ENCODE data around the gene MACROD2. TPM values are rescaled to one million over a fixed set of nuclear protein-coding genes. Genes with fewer than 3 reads are reported as not detected.

The MACROD2 gene
- total and polyA plus RNA-seq, 2 experiments from 2014 or later, result 2.8 to 4.3 TPM

DNA sequence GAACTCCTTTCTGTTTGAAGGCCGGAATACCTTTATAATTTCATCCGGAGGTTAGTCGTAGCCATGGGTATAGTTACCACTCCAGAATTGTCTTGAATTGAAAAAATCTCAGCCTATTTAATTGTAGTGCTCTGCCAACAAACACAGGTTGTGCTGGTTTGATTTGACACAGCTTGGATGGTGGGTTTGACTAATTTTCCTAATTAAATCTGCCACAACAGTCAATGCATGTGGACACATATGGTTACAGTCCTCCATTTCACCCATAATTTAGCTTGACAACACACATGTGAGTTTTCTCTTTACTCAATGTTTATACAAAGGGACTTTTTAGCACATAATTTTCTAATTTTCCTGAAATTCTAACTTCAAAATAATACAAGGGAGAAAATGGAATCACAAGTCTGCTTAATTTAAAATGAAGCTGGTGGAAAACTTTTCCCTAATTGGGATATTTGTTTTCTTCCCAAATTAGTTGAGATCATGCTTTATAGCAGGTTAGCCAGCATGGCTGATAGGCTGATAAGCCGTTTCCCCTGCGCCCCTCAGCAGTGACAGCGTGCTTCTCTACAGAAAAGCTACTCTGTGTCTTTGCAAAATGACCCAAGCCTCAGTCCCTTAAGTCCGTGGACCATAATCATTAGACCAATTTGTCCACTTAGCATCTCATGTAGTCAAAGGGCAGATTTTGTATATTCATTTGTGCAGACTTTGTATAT lies 805.5 kb downstream of the MACROD2 start:
- Histone ChIP-seq H2AFZ (no peak overlapping the region), H3K27me3 (ENCODE audit: insufficient read depth) (no peaks in the 10 kb centered on the region), H3K4me2 (no peak overlapping the region), H3K27ac (ENCODE audit: low read depth) (no peak overlapping the region), H4K20me1 (replicated peaks; ENCODE audit: insufficient read depth) (no peaks in the 10 kb centered on the region), H3K79me2 (replicated peaks; ENCODE audit: insufficient read depth) (no peaks in the 10 kb centered on the region), H3K9me2 (ENCODE audit: insufficient read depth) (no peaks in the 10 kb centered on the region; the same call in 1 of the 2 replicates), H3F3A (replicated peaks; ENCODE audit: low read depth) (no peaks in the 10 kb centered on the region), H3K4me1 (ENCODE audit: insufficient read depth) (no peaks in the 10 kb centered on the region), H3K36me3 (ENCODE audit: insufficient read depth) (no peaks in the 10 kb centered on the region), H3K4me3 (no peak overlapping the region)
- peaks cover under 1% of the 10 kb centered on the region; the same call in 1 of the 3 replicates for H3K9me3 Mint-ChIP-seq
- no peak for DNase-seq (ENCODE audit: low spot score)
- H3K4me1 Mint-ChIP-seq, result peaks cover 2% of the 10 kb centered on the region; the same call in 2 of the 3 replicates
- no peak for ATAC-seq
- no peak overlapping the region for H3K27ac Mint-ChIP-seq
- no peaks in the 10 kb centered on the region for H3K27me3 Mint-ChIP-seq (ENCODE audit: insufficient read depth, low read depth, poor library complexity)
- no peaks in the 10 kb centered on the region for H3K36me3 Mint-ChIP-seq (ENCODE audit: low read depth)
- TF ChIP-seq, protein P1, sequence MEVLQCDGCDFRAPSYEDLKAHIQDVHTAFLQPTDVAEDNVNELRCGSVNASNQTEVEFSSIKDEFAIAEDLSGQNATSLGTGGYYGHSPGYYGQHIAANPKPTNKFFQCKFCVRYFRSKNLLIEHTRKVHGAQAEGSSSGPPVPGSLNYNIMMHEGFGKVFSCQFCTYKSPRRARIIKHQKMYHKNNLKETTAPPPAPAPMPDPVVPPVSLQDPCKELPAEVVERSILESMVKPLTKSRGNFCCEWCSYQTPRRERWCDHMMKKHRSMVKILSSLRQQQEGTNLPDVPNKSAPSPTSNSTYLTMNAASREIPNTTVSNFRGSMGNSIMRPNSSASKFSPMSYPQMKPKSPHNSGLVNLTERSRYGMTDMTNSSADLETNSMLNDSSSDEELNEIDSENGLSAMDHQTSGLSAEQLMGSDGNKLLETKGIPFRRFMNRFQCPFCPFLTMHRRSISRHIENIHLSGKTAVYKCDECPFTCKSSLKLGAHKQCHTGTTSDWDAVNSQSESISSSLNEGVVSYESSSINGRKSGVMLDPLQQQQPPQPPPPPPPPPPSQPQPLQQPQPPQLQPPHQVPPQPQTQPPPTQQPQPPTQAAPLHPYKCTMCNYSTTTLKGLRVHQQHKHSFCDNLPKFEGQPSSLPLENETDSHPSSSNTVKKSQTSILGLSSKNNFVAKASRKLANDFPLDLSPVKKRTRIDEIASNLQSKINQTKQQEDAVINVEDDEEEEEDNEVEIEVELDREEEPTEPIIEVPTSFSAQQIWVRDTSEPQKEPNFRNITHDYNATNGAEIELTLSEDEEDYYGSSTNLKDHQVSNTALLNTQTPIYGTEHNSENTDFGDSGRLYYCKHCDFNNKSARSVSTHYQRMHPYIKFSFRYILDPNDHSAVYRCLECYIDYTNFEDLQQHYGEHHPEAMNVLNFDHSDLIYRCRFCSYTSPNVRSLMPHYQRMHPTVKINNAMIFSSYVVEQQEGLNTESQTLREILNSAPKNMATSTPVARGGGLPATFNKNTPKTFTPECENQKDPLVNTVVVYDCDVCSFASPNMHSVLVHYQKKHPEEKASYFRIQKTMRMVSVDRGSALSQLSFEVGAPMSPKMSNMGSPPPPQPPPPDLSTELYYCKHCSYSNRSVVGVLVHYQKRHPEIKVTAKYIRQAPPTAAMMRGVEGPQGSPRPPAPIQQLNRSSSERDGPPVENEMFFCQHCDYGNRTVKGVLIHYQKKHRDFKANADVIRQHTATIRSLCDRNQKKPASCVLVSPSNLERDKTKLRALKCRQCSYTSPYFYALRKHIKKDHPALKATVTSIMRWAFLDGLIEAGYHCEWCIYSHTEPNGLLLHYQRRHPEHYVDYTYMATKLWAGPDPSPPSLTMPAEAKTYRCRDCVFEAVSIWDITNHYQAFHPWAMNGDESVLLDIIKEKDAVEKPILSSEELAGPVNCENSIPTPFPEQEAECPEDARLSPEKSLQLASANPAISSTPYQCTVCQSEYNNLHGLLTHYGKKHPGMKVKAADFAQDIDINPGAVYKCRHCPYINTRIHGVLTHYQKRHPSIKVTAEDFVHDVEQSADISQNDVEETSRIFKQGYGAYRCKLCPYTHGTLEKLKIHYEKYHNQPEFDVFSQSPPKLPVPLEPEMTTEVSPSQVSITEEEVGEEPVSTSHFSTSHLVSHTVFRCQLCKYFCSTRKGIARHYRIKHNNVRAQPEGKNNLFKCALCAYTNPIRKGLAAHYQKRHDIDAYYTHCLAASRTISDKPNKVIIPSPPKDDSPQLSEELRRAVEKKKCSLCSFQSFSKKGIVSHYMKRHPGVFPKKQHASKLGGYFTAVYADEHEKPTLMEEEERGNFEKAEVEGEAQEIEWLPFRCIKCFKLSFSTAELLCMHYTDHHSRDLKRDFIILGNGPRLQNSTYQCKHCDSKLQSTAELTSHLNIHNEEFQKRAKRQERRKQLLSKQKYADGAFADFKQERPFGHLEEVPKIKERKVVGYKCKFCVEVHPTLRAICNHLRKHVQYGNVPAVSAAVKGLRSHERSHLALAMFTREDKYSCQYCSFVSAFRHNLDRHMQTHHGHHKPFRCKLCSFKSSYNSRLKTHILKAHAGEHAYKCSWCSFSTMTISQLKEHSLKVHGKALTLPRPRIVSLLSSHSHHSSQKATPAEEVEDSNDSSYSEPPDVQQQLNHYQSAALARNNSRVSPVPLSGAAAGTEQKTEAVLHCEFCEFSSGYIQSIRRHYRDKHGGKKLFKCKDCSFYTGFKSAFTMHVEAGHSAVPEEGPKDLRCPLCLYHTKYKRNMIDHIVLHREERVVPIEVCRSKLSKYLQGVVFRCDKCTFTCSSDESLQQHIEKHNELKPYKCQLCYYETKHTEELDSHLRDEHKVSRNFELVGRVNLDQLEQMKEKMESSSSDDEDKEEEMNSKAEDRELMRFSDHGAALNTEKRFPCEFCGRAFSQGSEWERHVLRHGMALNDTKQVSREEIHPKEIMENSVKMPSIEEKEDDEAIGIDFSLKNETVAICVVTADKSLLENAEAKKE (CRISPR knock-in tag; IDR thresholded peaks at IDR 0.05), result no peak
- TF ChIP-seq STAT1 (IDR thresholded peaks at IDR 0.05; ENCODE audit: unreplicated experiment) (no peak), ZNF114 (CRISPR knock-in tag; IDR thresholded peaks at IDR 0.05) (no peak), ZNF331 (CRISPR knock-in tag; IDR thresholded peaks at IDR 0.05; ENCODE audit: low read depth) (no peak), POLR2AphosphoS5 (IDR thresholded peaks at IDR 0.05; ENCODE audit: low read depth) (no peak), EZH2 (IDR thresholded peaks at IDR 0.05; ENCODE audit: low read depth, unreplicated experiment) (no peak), EZH2phosphoT487 (IDR thresholded peaks at IDR 0.05; ENCODE audit: unreplicated experiment) (no peak), NANOG (IDR thresholded peaks at IDR 0.05; ENCODE audit: borderline replicate concordance) (no peak), CREB1 (CRISPR knock-in tag; IDR thresholded peaks at IDR 0.05; ENCODE audit: low read depth) (no peak)
- TF ChIP-seq, protein P2, sequence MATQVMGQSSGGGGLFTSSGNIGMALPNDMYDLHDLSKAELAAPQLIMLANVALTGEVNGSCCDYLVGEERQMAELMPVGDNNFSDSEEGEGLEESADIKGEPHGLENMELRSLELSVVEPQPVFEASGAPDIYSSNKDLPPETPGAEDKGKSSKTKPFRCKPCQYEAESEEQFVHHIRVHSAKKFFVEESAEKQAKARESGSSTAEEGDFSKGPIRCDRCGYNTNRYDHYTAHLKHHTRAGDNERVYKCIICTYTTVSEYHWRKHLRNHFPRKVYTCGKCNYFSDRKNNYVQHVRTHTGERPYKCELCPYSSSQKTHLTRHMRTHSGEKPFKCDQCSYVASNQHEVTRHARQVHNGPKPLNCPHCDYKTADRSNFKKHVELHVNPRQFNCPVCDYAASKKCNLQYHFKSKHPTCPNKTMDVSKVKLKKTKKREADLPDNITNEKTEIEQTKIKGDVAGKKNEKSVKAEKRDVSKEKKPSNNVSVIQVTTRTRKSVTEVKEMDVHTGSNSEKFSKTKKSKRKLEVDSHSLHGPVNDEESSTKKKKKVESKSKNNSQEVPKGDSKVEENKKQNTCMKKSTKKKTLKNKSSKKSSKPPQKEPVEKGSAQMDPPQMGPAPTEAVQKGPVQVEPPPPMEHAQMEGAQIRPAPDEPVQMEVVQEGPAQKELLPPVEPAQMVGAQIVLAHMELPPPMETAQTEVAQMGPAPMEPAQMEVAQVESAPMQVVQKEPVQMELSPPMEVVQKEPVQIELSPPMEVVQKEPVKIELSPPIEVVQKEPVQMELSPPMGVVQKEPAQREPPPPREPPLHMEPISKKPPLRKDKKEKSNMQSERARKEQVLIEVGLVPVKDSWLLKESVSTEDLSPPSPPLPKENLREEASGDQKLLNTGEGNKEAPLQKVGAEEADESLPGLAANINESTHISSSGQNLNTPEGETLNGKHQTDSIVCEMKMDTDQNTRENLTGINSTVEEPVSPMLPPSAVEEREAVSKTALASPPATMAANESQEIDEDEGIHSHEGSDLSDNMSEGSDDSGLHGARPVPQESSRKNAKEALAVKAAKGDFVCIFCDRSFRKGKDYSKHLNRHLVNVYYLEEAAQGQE (IDR thresholded peaks at IDR 0.05; ENCODE audit: unreplicated experiment), result no peak
- TF ChIP-seq, protein P3, sequence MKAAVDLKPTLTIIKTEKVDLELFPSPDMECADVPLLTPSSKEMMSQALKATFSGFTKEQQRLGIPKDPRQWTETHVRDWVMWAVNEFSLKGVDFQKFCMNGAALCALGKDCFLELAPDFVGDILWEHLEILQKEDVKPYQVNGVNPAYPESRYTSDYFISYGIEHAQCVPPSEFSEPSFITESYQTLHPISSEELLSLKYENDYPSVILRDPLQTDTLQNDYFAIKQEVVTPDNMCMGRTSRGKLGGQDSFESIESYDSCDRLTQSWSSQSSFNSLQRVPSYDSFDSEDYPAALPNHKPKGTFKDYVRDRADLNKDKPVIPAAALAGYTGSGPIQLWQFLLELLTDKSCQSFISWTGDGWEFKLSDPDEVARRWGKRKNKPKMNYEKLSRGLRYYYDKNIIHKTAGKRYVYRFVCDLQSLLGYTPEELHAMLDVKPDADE (IDR thresholded peaks at IDR 0.05), result no peak
- TF ChIP-seq, protein P4, sequence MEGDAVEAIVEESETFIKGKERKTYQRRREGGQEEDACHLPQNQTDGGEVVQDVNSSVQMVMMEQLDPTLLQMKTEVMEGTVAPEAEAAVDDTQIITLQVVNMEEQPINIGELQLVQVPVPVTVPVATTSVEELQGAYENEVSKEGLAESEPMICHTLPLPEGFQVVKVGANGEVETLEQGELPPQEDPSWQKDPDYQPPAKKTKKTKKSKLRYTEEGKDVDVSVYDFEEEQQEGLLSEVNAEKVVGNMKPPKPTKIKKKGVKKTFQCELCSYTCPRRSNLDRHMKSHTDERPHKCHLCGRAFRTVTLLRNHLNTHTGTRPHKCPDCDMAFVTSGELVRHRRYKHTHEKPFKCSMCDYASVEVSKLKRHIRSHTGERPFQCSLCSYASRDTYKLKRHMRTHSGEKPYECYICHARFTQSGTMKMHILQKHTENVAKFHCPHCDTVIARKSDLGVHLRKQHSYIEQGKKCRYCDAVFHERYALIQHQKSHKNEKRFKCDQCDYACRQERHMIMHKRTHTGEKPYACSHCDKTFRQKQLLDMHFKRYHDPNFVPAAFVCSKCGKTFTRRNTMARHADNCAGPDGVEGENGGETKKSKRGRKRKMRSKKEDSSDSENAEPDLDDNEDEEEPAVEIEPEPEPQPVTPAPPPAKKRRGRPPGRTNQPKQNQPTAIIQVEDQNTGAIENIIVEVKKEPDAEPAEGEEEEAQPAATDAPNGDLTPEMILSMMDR (conservative IDR thresholded peaks at IDR 0.05; ENCODE audit: low read depth in 2 of 2), result no peak
- no peak overlapping the region for H3K4me3 Mint-ChIP-seq

Data from GM23338 (cell line).